Endothelial cell of umbilical vein (primary cell): ENCODE results near the gene TGFBR3. TPM values are rescaled to one million over a fixed set of nuclear protein-coding genes. Genes with fewer than 3 reads are reported as not detected.

ENCODE experiments used
- BruUV-seq: library from RNA; stranded (reverse); fragments of 400-500 nt; replicated peaks from 2 replicates; lab custom pipeline; 2021; lab: Mats Ljungman, UMichigan
- CTCF ChIA-PET: fragments of 300-600, 350-600 bp; sonication (Branson Sonifier 250); formaldehyde crosslinking; loops from one replicate; lab custom pipeline; 2021; ENCODE audit warnings: antibody characterized with exemption, inconsistent platforms; lab: Charles Lee
- POLR2A ChIA-PET: fragments of 300-600, 350-600 bp; sonication (Branson Sonifier 250); formaldehyde crosslinking; loops from one replicate; lab custom pipeline; 2021; ENCODE audit warnings: antibody characterized with exemption, inconsistent platforms; lab: Charles Lee
- DNase-seq: peaks from one replicate; pipeline ENCODE4 v3.0.0-alpha.2; 2011; ENCODE audit warnings: low read depth, low spot score
- FAIRE-seq: peaks from 2 replicates; lab custom pipeline; 2011; peaks lifted over from hg19 to GRCh38; lab: Jason Lieb, UNC
- H2AFZ ChIP-seq: 2 replicates; pipeline ENCODE4 v1.6.0; 2012; ENCODE audit warnings: low read depth, low read length, control low read depth, inconsistent platforms
- H3K27ac ChIP-seq: 2 replicates; pipeline ENCODE4 v1.5.1; 2011; ENCODE audit warnings: low read depth, mild to moderate bottlenecking, control low read depth, low read length, moderate library complexity; ENCODE audit not compliant: insufficient read depth
- H3K27me3 ChIP-seq, 2 experiments: 2 replicates each; pipeline versions ENCODE4 v1.6.0 to v1.6.1; 2011; ENCODE audit warnings: low read length in 2 of 2, mixed read lengths in 1 of 2; ENCODE audit not compliant: control insufficient read depth in 2 of 2, insufficient read depth in 2 of 2
- H3K36me3 ChIP-seq, 2 experiments: 2 replicates in 1 of 2; 3 replicates in 1 of 2; pipeline ENCODE4 v1.5.1; 2011; ENCODE audit warnings: low read length in 2 of 2, mild to moderate bottlenecking in 1 of 2, moderate library complexity in 1 of 2; ENCODE audit not compliant: control insufficient read depth in 2 of 2, insufficient read depth in 2 of 2; ENCODE audit errors: extremely low read depth in 1 of 2
- H3K4me1 ChIP-seq: 3 replicates; pipeline ENCODE4 v1.5.1; 2011; ENCODE audit warnings: mild to moderate bottlenecking, low read length; ENCODE audit not compliant: control insufficient read depth, insufficient read depth; ENCODE audit errors: extremely low read depth
- H3K4me2 ChIP-seq: 2 replicates; pipeline ENCODE4 v1.6.1; 2011; ENCODE audit warnings: low read length, control low read depth, mixed read lengths; ENCODE audit not compliant: insufficient read depth
- H3K4me3 ChIP-seq, 3 experiments: fragments of 200-600 bp in 1 of 3; sonication (generic), shearing (Covaris generic) in 1 of 3; replicated peaks in 1 of 3; 2 replicates each; pipeline ENCODE4 v1.5.1; 2011 to 2016; ENCODE audit warnings: control low read depth in 3 of 3, low read length in 3 of 3, mild to moderate bottlenecking in 2 of 3, inconsistent platforms in 1 of 3, low read depth in 1 of 3, moderate library complexity in 1 of 3; ENCODE audit not compliant: insufficient read depth in 1 of 3
- H3K79me2 ChIP-seq: 2 replicates; pipeline ENCODE4 v1.6.0; 2012; ENCODE audit warnings: low read length, inconsistent platforms; ENCODE audit not compliant: control insufficient read depth, insufficient read depth
- H3K9ac ChIP-seq: replicated peaks from 2 replicates; pipeline ENCODE3; 2011; ENCODE audit warnings: low read length, control low read depth; ENCODE audit not compliant: insufficient read depth; ENCODE audit errors: extremely low read depth
- H3K9me1 ChIP-seq: replicated peaks from 3 replicates; pipeline ENCODE4 v1.6.0; 2011; ENCODE audit warnings: mild to moderate bottlenecking, low read length; ENCODE audit not compliant: control insufficient read depth, insufficient read depth; ENCODE audit errors: extremely low read depth
- H3K9me3 ChIP-seq: replicated peaks from 2 replicates; pipeline ENCODE4 v1.5.1; 2012; ENCODE audit warnings: low read length, inconsistent platforms; ENCODE audit not compliant: control insufficient read depth, insufficient read depth
- H4K20me1 ChIP-seq: replicated peaks from 2 replicates; pipeline ENCODE3; 2011; ENCODE audit warnings: mild to moderate bottlenecking, low read length; ENCODE audit not compliant: control insufficient read depth, insufficient read depth; ENCODE audit errors: extremely low read depth
- EZH2 ChIP-seq: IDR thresholded peaks from 2 replicates; pipeline ENCODE4 v1.6.1; 2012; ENCODE audit warnings: borderline replicate concordance, low read depth, mild to moderate bottlenecking, moderate library complexity, low read length, inconsistent platforms; ENCODE audit not compliant: severe bottlenecking
- GATA2 ChIP-seq: IDR thresholded peaks from 2 replicates; pipeline ENCODE4 v1.7.0; 2011; ENCODE audit warnings: low read depth, mild to moderate bottlenecking, moderate library complexity, mixed read lengths, low read length; ENCODE audit not compliant: insufficient read length, insufficient read depth
- JUN ChIP-seq: IDR thresholded peaks from 2 replicates; pipeline ENCODE4 v1.6.1; 2011; ENCODE audit warnings: borderline replicate concordance, low read depth; ENCODE audit not compliant: insufficient read length, insufficient read depth
- MYC ChIP-seq: IDR thresholded peaks from one replicate; pipeline ENCODE4 v1.6.1; 2011; ENCODE audit warnings: mild to moderate bottlenecking, low read depth, low read length
- POLR2A ChIP-seq: IDR thresholded peaks from 2 replicates; pipeline ENCODE4 v1.6.1; 2012; ENCODE audit warnings: low read depth, mild to moderate bottlenecking, control low read depth, low read length
- POLR2AphosphoS5 ChIP-seq: IDR thresholded peaks from 2 replicates; pipeline ENCODE4 v1.6.1; 2012; ENCODE audit warnings: low read depth, mild to moderate bottlenecking, control low read depth, low read length, moderate library complexity; ENCODE audit not compliant: insufficient read depth
- dilution Hi-C: fragments of 300-500 bp; cut with MboI; formaldehyde crosslinking; loops from one replicate; pipeline ENCODE4 v1.15.0; 2019; ENCODE audit warnings: low sequenced_read_pairs; ENCODE audit not compliant: extremely low pct_ligation_motif_present
- intact Hi-C: fragments of 100-400 bp; cut with micrococcal nuclease; formaldehyde crosslinking; loops from one replicate; pipeline ENCODE4 v1.10.0; 2022
- polyA plus RNA-seq, 4 experiments: library from polyadenylated mRNA; depleted of rRNA in 3 of 4; stranded (reverse) in 3 of 4; unstranded in 1 of 4; fragments of >200 nt; gene quantifications; 2 replicates each; pipeline versions ENCODE4 v1.2.1 to v1.2.3, GENCODE V29; 2011 to 2012; ENCODE audit warnings: missing spikeins in 1 of 4
- total RNA-seq: library from RNA; stranded (reverse); gene quantifications from 2 replicates; pipeline ENCODE4 v1.2.3, GENCODE V29; 2021
- TF ChIP-seq, protein P1 (sequence below), 2 donors: IDR thresholded peaks; 1 replicate in 1 of 2; 2 replicates in 1 of 2; pipeline ENCODE4 v1.5.1; 2011; ENCODE audit warnings: low read length in 2 of 2, mild to moderate bottlenecking in 2 of 2, moderate library complexity in 2 of 2, control low read depth in 1 of 2, inconsistent platforms in 1 of 2, low read depth in 1 of 2; ENCODE audit not compliant: insufficient read depth in 1 of 2; ENCODE audit errors: extremely low read depth in 1 of 2

Gene TGFBR3
- total and polyA plus RNA-seq, 2 donors (not counting 3 experiments of a cell fraction or from before 2014, with no cell fraction given), result 8.0 to 13.4 TPM

DNA sequence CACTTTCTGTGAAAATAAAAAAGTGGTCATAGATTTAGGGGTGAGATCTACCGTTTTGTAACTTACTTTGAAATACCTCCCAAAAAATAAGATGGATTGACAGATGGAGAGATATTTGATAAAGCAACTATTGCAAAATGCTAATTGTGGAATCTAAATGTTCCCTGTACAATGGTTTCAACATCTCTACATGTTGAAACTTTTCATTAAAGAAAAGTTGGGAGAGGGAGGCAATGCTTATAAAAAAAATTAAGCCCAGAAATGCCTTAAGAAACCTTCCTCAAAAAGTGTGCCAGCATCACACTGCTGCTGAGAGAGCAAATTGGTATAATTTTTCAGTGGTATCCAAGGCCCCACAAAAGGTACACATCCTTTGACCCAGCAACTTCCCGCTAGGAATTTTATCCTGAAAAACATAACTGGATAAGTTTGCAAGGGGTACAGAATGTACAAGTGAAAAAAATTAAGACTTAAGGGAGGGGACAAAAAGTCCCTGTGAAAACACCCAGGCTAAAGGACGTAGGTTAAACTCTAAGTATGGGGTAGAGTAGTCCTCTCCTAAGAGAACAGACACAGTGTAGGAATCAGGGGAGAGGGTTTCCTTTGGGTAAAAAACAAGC is 84.3 kb downstream of the TGFBR3 start:
- Histone ChIP-seq H3K9ac (no peak overlapping the region), H3K4me1 (peaks cover under 1% of the 10 kb centered on the region), H3K79me2 (no peaks in the 10 kb centered on the region), H3K9me1 (no peaks in the 10 kb centered on the region), H2AFZ (no peak overlapping the region), H3K36me3 (peaks cover 0 to 2% of the 10 kb centered on the region in 2 experiments), H3K27ac (no peak overlapping the region), H3K9me3 (no peaks in the 10 kb centered on the region), H3K27me3 (no peaks in the 10 kb centered on the region), H3K4me2 (no peak overlapping the region), H3K4me3 (no peak overlapping the region), H4K20me1 (no peaks in the 10 kb centered on the region)
- POLR2A ChIA-PET, result no interaction called here
- intact Hi-C loops (no loop called here), dilution Hi-C loops (no loop called here)
- no peak for FAIRE-seq
- CTCF ChIA-PET, result interaction anchor here (1.5 to 1.6 kb wide), 2 partner anchors 9 to 12 kb away, joined by 3 to 4 read pairs; no protein-coding TSS in a partner anchor
- TF ChIP-seq JUN, result no peak
- TF ChIP-seq EZH2, result no peak
- TF ChIP-seq POLR2A, result no peak
- no peak for TF ChIP-seq MYC
- TF ChIP-seq GATA2, result no peak
- no peak for TF ChIP-seq POLR2AphosphoS5
- no TSS peak for BruUV-seq
- no peak for DNase-seq

DNA sequence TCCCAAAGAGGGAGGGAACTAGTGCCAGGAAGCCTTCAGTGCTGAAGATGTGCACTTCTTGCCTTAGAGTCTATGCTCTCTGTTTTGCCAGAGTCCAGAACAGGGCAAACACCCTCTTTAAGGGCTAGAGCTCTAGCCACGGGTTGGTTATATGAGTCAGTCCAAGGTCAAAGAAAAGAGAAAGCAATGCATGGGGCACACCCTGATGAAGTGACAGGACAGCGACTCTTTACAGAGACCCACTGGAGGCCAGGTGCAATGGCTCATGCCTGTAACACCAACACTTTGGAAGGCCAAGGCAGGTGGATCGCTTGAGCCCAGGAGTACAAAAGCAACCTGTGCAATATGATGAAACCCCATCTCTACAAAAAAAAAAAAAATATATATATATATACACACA is 86.1 kb downstream of the TGFBR3 start:
- peaks cover 0 to 2% of the 10 kb centered on the region in 2 experiments for H3K36me3 ChIP-seq
- H3K9me3 ChIP-seq, result no peaks in the 10 kb centered on the region
- no peak overlapping the region for H3K27ac ChIP-seq
- ChIA-PET CTCF (interaction anchor here (1.6 kb wide), 1 partner anchor 10 kb away, joined by 4 read pairs; no protein-coding TSS in a partner anchor), POLR2A (no interaction called here)
- H2AFZ ChIP-seq, result no peak overlapping the region
- no TSS peak for BruUV-seq
- H3K9me1 ChIP-seq, result no peaks in the 10 kb centered on the region
- no peak overlapping the region for H3K4me2 ChIP-seq
- FAIRE-seq (no peak), DNase-seq (no peak)
- dilution Hi-C loops (no loop called here), intact Hi-C loops (no loop called here)
- no peaks in the 10 kb centered on the region for H3K27me3 ChIP-seq
- TF ChIP-seq GATA2 (no peak), POLR2A (no peak)
- TF ChIP-seq, protein P1, sequence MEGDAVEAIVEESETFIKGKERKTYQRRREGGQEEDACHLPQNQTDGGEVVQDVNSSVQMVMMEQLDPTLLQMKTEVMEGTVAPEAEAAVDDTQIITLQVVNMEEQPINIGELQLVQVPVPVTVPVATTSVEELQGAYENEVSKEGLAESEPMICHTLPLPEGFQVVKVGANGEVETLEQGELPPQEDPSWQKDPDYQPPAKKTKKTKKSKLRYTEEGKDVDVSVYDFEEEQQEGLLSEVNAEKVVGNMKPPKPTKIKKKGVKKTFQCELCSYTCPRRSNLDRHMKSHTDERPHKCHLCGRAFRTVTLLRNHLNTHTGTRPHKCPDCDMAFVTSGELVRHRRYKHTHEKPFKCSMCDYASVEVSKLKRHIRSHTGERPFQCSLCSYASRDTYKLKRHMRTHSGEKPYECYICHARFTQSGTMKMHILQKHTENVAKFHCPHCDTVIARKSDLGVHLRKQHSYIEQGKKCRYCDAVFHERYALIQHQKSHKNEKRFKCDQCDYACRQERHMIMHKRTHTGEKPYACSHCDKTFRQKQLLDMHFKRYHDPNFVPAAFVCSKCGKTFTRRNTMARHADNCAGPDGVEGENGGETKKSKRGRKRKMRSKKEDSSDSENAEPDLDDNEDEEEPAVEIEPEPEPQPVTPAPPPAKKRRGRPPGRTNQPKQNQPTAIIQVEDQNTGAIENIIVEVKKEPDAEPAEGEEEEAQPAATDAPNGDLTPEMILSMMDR (IDR thresholded peaks at IDR 0.05; ENCODE audit: extremely low read depth in 1 of 2, insufficient read depth in 1 of 2, low read depth in 1 of 2, low read length in 2 of 2), result no peak
- H4K20me1 ChIP-seq, result no peaks in the 10 kb centered on the region
- H3K9ac ChIP-seq, result no peak overlapping the region
- no peaks in the 10 kb centered on the region for H3K79me2 ChIP-seq
- H3K4me3 ChIP-seq, result no peak overlapping the region
- H3K4me1 ChIP-seq, result no peaks in the 10 kb centered on the region
